ENCODE data around the gene ORC3.

ORC3 gene

DNA sequence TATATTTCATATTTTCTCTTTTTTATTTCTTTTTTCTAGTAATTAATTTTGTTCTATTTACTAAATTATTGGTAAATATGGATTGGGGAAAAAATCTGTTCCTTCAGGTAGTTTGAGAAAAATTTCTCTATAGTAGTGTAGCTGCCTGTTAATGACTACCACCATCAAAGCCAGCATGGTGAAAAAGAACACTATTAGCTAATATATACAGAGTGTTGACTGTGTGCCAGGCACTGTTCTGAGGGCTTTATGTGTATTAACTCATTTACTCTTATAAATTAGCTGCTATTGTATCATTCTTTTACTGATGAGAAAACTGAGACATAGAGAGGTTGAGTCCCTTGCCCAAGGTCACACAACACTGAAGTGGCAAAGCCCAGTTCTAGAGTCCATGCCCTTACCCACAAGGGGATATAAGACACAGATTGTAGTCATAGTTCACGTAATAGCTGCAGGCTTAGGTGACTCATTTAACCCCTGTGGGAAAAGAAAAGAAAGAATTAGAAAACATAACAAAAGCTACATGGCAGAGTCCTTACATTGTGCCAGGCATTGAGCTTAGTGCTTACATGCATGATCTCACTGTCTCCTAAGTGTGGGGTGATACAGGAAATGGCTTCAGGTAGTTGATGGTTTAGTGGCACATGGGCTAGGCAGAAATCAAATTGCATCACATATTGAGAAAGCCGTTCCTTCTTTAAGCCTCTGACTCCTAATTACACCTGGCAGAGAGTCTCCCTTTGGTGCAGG lies 124.3 kb downstream of the ORC3 start:
- TF ChIP-seq, protein P1, sequence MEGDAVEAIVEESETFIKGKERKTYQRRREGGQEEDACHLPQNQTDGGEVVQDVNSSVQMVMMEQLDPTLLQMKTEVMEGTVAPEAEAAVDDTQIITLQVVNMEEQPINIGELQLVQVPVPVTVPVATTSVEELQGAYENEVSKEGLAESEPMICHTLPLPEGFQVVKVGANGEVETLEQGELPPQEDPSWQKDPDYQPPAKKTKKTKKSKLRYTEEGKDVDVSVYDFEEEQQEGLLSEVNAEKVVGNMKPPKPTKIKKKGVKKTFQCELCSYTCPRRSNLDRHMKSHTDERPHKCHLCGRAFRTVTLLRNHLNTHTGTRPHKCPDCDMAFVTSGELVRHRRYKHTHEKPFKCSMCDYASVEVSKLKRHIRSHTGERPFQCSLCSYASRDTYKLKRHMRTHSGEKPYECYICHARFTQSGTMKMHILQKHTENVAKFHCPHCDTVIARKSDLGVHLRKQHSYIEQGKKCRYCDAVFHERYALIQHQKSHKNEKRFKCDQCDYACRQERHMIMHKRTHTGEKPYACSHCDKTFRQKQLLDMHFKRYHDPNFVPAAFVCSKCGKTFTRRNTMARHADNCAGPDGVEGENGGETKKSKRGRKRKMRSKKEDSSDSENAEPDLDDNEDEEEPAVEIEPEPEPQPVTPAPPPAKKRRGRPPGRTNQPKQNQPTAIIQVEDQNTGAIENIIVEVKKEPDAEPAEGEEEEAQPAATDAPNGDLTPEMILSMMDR (IDR thresholded peaks at IDR 0.05; ENCODE audit: low read depth, low read length), result no peak

More for the DNA sequence above, 124.3 kb downstream of the ORC3 start:
- H3K4me3 ChIP-seq (ENCODE audit: low read depth, low read length), result no peak overlapping the region
